Lower lobe of right lung (tissue), 2 donors: ENCODE results near the gene TOX2. TPM values are rescaled to one million over a fixed set of nuclear protein-coding genes. Genes with fewer than 3 reads are reported as not detected.

Source experiments
- ATAC-seq, 2 donors: fragments of 200-7000 bp; cut with Tn5 transposase; one replicate each; pipeline ENCODE4 v1.9.1; 2020 to 2022; ENCODE audit warnings: mild to moderate bottlenecking in 2 of 2, moderate library complexity in 2 of 2
- DNase-seq: peaks from one replicate; pipeline ENCODE4 v3.0.0-alpha.2; 2020
- H3K27ac ChIP-seq: fragments of 200-600 bp; one replicate; pipeline ENCODE4 v1.8.0; 2022
- H3K27me3 ChIP-seq: fragments of 200-600 bp; one replicate; pipeline ENCODE4 v1.8.0; 2022; ENCODE audit warnings: low read depth
- H3K36me3 ChIP-seq: fragments of 200-600 bp; one replicate; pipeline ENCODE4 v1.8.0; 2022; ENCODE audit warnings: mild to moderate bottlenecking
- H3K4me1 ChIP-seq: fragments of 200-600 bp; one replicate; pipeline ENCODE4 v1.8.0; 2022
- H3K4me3 ChIP-seq: fragments of 200-600 bp; one replicate; pipeline ENCODE4 v1.8.0; 2022; ENCODE audit warnings: mild to moderate bottlenecking
- H3K9me3 ChIP-seq: fragments of 200-600 bp; one replicate; pipeline ENCODE4 v1.8.0; 2022
- intact Hi-C: fragments of 100-400 bp; cut with DNase I; formaldehyde crosslinking; loops from one replicate; pipeline ENCODE4 v1.11.0; 2022
- total RNA-seq: library from RNA; stranded (reverse); fragmentation: NEBNext Ultra II Directional; extraction: Animal tissue kit (Norgen Biotek cat#: 25700); gene quantifications from one replicate; pipeline ENCODE4 v1.2.1, GENCODE V29; 2021
- TF ChIP-seq, protein P1 (sequence below): fragments of 200-600 bp; IDR thresholded peaks from one replicate; pipeline ENCODE4 v1.8.0; 2022; ENCODE audit warnings: antibody characterized with exemption, mild to moderate bottlenecking
- donor health status: DM: no; HTN: yes; CAD: no; lungs with severe emphysema.

TOX2 gene
- total RNA-seq, 1 donor from 2014 or later = 16.3 TPM

DNA sequence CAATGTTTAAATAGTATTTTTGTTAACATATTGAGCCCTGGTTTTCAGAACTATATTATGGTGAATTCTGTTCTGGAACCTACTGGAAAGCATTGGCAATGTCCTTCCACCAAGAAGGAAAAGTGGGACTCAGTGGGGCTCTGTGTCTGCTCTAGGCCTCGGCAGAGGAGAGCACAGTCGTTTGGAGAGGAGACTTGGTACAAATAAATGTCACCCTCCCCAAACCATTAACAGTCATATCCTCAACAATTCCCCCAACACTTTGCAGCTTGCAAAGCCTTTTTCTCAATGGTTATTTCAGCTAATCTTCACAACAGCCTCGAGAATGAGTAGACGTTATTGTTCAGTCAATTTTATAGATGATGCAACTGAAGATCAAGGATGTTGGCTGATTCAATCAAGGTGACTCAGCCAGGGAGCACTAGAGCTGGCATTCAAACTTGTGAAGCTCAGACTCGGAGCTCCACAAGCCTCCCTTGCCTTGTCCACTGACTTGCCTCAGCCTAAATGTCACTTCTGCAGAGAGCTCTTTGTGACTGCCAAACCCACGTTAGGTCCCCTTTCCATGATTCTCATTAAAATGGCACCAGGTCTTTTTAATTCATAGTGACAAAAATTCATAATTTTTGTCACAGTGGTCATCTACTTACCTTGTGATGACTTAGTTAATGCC lies 60.6 kb downstream of the TOX2 start:
- DNase-seq = no peak
- Histone ChIP-seq H3K27me3 (no peaks in the 10 kb centered on the region), H3K4me3 (no peak overlapping the region), H3K36me3 (no peaks in the 10 kb centered on the region), H3K4me1 (no peaks in the 10 kb centered on the region), H3K9me3 (no peaks in the 10 kb centered on the region), H3K27ac (no peak overlapping the region)
- intact Hi-C loops = no loop called here
- TF ChIP-seq, protein P1, sequence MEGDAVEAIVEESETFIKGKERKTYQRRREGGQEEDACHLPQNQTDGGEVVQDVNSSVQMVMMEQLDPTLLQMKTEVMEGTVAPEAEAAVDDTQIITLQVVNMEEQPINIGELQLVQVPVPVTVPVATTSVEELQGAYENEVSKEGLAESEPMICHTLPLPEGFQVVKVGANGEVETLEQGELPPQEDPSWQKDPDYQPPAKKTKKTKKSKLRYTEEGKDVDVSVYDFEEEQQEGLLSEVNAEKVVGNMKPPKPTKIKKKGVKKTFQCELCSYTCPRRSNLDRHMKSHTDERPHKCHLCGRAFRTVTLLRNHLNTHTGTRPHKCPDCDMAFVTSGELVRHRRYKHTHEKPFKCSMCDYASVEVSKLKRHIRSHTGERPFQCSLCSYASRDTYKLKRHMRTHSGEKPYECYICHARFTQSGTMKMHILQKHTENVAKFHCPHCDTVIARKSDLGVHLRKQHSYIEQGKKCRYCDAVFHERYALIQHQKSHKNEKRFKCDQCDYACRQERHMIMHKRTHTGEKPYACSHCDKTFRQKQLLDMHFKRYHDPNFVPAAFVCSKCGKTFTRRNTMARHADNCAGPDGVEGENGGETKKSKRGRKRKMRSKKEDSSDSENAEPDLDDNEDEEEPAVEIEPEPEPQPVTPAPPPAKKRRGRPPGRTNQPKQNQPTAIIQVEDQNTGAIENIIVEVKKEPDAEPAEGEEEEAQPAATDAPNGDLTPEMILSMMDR = no peak
- ATAC-seq = no peak

DNA sequence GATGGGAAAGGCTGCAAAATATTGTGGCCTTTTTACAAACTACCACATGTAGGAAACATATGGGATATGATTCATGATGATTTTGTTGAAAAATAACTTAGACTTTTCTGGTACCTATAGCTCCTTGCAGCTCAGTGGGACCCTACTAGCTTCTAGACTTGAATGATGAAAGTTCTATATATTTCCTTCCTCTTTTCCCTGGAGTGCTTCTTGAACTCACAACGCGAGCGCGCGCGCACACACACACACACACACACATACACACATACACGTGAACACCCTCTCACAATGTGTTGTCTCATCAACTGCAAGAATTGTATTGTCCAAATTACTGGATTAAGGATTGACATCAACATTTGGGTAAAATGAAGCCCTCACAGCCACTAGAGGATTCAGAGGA lies 61.9 kb downstream of the TOX2 start:
- no peaks in the 10 kb centered on the region for H3K9me3 ChIP-seq
- DNase-seq = no peak
- intact Hi-C loops = no loop called here
- H3K4me3 ChIP-seq = no peak overlapping the region
- H3K27ac ChIP-seq = no peak overlapping the region
- H3K36me3 ChIP-seq = no peaks in the 10 kb centered on the region
- ATAC-seq = no peak
- TF ChIP-seq, protein P1 = no peak
- H3K4me1 ChIP-seq = peaks cover 4% of the 10 kb centered on the region
- no peaks in the 10 kb centered on the region for H3K27me3 ChIP-seq

DNA sequence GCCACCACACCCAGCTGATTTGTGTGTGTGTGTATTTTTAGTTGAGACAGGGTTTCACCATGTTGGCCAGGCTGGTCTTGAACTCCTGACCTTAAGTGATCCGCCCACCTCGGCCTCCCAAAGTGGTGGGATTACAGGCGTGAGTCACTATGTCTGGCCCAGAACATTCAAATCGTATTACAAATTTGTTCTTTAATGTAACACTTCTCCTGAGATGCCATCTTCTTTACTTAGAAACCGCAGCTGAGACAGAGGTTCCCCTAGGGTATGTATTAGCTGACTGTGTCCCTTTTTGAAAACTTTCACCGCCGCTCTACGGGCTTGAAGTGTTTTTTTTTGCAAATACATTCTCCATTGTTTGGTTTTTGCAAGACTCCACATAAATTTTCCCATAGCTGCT lies 62.6 kb downstream of the TOX2 start:
- intact Hi-C loops = no loop called here
- H3K4me1 ChIP-seq = peaks cover 10% of the 10 kb centered on the region
- no peaks in the 10 kb centered on the region for H3K36me3 ChIP-seq
- no peaks in the 10 kb centered on the region for H3K9me3 ChIP-seq
- no peaks in the 10 kb centered on the region for H3K27me3 ChIP-seq
- H3K27ac ChIP-seq = no peak overlapping the region
- ATAC-seq = no peak
- DNase-seq = no peak
- TF ChIP-seq, protein P1 = no peak
- H3K4me3 ChIP-seq = no peak overlapping the region

DNA sequence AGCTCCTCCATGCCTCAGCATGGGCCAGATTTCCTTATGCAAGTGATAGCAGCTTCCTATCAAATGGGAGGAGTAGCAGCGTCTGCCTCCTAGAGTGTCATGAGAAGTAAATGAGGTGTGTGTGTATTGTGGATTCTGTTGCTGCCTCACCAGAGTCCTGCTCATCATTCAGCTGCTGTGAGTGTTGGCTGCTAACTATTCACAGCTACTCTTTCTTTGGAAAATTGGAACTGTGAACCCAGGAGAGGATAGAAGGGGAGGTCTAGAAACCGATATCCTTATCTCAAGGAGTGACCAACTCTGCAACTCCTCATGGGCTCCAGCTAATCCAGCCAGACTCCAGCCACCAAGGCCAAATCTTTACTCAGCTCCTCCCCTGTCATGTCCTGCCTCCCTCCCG lies 63.3 kb downstream of the TOX2 start:
- intact Hi-C loops = no loop called here
- no peak for DNase-seq
- no peak overlapping the region for H3K4me3 ChIP-seq
- TF ChIP-seq, protein P1 = no peak
- ATAC-seq = no peak
- H3K27me3 ChIP-seq = no peaks in the 10 kb centered on the region
- H3K27ac ChIP-seq = no peak overlapping the region
- H3K9me3 ChIP-seq = no peaks in the 10 kb centered on the region
- H3K36me3 ChIP-seq = no peaks in the 10 kb centered on the region
- H3K4me1 ChIP-seq = peaks cover 10% of the 10 kb centered on the region

DNA sequence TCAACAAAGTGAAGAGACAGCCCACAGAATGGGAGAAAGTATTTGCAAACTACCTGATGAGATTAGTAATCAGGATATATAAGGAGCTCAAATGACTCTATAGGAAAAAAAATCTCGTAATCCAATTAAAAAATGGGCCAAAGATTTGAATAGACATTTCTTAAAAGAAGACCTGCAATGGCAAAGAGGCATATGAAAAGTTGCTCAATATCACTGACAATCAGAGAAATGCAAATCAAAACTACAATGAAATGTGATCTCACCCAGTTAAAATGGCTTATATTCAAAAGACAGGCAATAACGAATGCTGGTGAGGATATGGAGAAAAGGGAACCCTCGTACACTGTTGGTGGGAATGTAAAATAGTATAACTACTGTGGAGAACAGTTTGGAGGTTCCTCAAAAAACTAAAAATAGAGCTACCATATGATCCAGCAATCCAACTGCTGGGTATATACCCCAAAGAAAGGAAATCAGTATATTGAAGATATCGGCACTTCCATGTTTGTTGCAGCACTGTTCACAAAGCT lies 65.0 kb downstream of the TOX2 start:
- Histone ChIP-seq H3K36me3 (no peaks in the 10 kb centered on the region), H3K9me3 (no peaks in the 10 kb centered on the region), H3K27ac (no peak overlapping the region), H3K4me1 (peaks cover 20% of the 10 kb centered on the region), H3K4me3 (no peak overlapping the region), H3K27me3 (no peaks in the 10 kb centered on the region)
- ATAC-seq (no peak), DNase-seq (no peak)
- intact Hi-C loops = no loop called here
- TF ChIP-seq, protein P1 = no peak
